Measurements from ENCODE around the gene SORCS2.

SORCS2 gene

GRCh38 chr4:7552466-7552865 lies 360.1 kb downstream of the SORCS2 start:
- no peak overlapping the region for H3K27ac ChIP-seq (ENCODE audit: low read length)
- no peak overlapping the region for H3K9ac ChIP-seq (ENCODE audit: low read length in 2 of 2)
- peaks cover 17 to 25% of the 10 kb centered on the region in 2 donors for H3K9me3 ChIP-seq (ENCODE audit: control insufficient read depth in 2 of 2, low read length in 2 of 2)
- H3K27me3 ChIP-seq (ENCODE audit: control insufficient read depth in 1 of 2, insufficient read depth in 2 of 2, low read length in 2 of 2) = no peaks in the 10 kb centered on the region
- H3K4me3 ChIP-seq (ENCODE audit: low read length in 2 of 2) = no peak overlapping the region
- H3K36me3 ChIP-seq (ENCODE audit: control insufficient read depth in 2 of 2, insufficient read depth in 2 of 2, low read length in 2 of 2) = no peaks in the 10 kb centered on the region
- H3K4me1 ChIP-seq (ENCODE audit: control insufficient read depth, insufficient read depth, low read length) = no peaks in the 10 kb centered on the region

DNA sequence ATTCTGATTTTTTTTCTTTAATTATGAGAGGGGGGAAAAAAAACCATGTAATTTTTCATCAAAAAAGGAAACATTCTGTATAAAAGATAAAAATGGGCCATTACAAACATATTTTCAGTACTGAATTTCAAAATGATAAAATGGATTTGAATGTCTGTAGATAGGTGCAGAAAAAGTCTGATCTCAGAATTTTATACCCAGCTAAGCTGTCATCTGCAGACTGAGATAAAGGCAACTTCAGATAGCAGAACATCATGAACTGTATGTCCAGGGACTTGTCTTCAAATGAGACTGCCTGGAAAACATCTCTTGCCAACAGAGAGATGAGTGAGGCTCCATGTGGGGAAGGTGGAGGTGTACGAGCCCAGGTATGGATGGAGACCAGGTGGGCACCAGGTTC lies 360.9 kb downstream of the SORCS2 start:
- no peak overlapping the region for H3K9ac ChIP-seq (ENCODE audit: low read length in 2 of 2)
- no peak overlapping the region for H3K4me3 ChIP-seq (ENCODE audit: low read length in 2 of 2)
- no peaks in the 10 kb centered on the region for H3K27me3 ChIP-seq (ENCODE audit: control insufficient read depth in 1 of 2, insufficient read depth in 2 of 2, low read length in 2 of 2)
- H3K36me3 ChIP-seq (ENCODE audit: control insufficient read depth in 2 of 2, insufficient read depth in 2 of 2, low read length in 2 of 2) = no peaks in the 10 kb centered on the region
- no peaks in the 10 kb centered on the region for H3K4me1 ChIP-seq (ENCODE audit: control insufficient read depth, insufficient read depth, low read length)
- no peak overlapping the region for H3K27ac ChIP-seq (ENCODE audit: low read length)
- H3K9me3 ChIP-seq (ENCODE audit: control insufficient read depth in 2 of 2, low read length in 2 of 2) = peaks cover 17 to 25% of the 10 kb centered on the region in 2 donors

- no peaks in the 10 kb centered on the region for H3K4me1 ChIP-seq (ENCODE audit: control insufficient read depth, insufficient read depth, low read length)
Observed at GRCh38 chr4:7554905-7555304, 362.6 kb downstream of the SORCS2 start.

DNA sequence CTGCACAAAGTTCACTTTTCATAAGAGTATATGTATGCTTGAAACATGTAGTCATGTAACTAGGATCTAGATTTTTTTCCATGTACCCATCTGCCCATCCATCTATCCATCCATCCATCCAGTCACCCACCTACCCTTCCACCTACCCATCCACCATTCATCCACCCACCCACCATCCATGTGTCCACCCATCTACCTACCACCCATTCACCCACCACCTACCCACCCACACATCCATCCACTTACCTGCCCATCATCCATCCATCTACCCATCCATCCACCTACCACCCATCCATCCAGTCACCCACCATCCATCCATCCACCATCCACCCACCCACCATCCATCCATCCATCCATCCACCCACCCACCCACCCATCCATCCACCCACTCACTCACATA lies 364.2 kb downstream of the SORCS2 start:
- no peaks in the 10 kb centered on the region for H3K36me3 ChIP-seq (ENCODE audit: control insufficient read depth in 2 of 2, insufficient read depth in 2 of 2, low read length in 2 of 2)
- peaks cover 13 to 24% of the 10 kb centered on the region in 2 donors for H3K9me3 ChIP-seq (ENCODE audit: control insufficient read depth in 2 of 2, low read length in 2 of 2)

More at GRCh38 chr4:7554905-7555304, 362.6 kb downstream of the SORCS2 start:
- Histone ChIP-seq H3K27me3 (ENCODE audit: control insufficient read depth in 1 of 2, insufficient read depth in 2 of 2, low read length in 2 of 2) (no peaks in the 10 kb centered on the region), H3K4me3 (ENCODE audit: low read length in 2 of 2) (no peak overlapping the region), H3K9ac (ENCODE audit: low read length in 2 of 2) (no peak overlapping the region), H3K27ac (ENCODE audit: low read length) (no peak overlapping the region), H3K9me3 (ENCODE audit: control insufficient read depth in 2 of 2, low read length in 2 of 2) (peaks cover 17 to 25% of the 10 kb centered on the region in 2 donors), H3K36me3 (ENCODE audit: control insufficient read depth in 2 of 2, insufficient read depth in 2 of 2, low read length in 2 of 2) (no peaks in the 10 kb centered on the region)

DNA sequence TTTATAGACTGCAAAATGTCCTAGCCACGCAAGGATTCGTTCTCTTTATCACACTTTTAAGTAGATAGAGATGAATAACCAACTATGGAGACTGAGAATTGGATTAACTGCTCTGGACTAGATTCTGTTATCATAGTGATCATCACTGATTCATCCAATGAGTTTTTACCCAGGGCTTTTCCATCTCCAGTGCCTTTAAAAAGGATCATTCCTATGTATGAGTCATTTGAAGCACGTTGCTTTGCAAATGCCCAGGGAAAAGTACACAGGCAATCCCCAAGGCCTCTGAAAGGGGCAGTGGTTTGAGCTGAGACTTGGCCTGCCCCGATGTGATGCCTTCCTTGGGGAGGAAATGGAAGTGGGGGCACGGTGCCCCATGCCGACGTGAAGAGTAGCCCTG lies 365.1 kb downstream of the SORCS2 start:
- Histone ChIP-seq H3K4me1 (ENCODE audit: control insufficient read depth, insufficient read depth, low read length) (no peaks in the 10 kb centered on the region), H3K27me3 (ENCODE audit: control insufficient read depth in 1 of 2, insufficient read depth in 2 of 2, low read length in 2 of 2) (no peaks in the 10 kb centered on the region), H3K36me3 (ENCODE audit: control insufficient read depth in 2 of 2, insufficient read depth in 2 of 2, low read length in 2 of 2) (no peaks in the 10 kb centered on the region), H3K9me3 (ENCODE audit: control insufficient read depth in 2 of 2, low read length in 2 of 2) (peaks cover 10 to 16% of the 10 kb centered on the region in 2 donors), H3K4me3 (ENCODE audit: low read length in 2 of 2) (no peak overlapping the region), H3K9ac (ENCODE audit: low read length in 2 of 2) (no peak overlapping the region), H3K27ac (ENCODE audit: low read length) (no peak overlapping the region)

More for the DNA sequence above, 364.2 kb downstream of the SORCS2 start:
- Histone ChIP-seq H3K9ac (ENCODE audit: low read length in 2 of 2) (no peak overlapping the region), H3K27ac (ENCODE audit: low read length) (no peak overlapping the region), H3K4me3 (ENCODE audit: low read length in 2 of 2) (no peak overlapping the region), H3K27me3 (ENCODE audit: control insufficient read depth in 1 of 2, insufficient read depth in 2 of 2, low read length in 2 of 2) (no peaks in the 10 kb centered on the region), H3K4me1 (ENCODE audit: control insufficient read depth, insufficient read depth, low read length) (no peaks in the 10 kb centered on the region)

DNA sequence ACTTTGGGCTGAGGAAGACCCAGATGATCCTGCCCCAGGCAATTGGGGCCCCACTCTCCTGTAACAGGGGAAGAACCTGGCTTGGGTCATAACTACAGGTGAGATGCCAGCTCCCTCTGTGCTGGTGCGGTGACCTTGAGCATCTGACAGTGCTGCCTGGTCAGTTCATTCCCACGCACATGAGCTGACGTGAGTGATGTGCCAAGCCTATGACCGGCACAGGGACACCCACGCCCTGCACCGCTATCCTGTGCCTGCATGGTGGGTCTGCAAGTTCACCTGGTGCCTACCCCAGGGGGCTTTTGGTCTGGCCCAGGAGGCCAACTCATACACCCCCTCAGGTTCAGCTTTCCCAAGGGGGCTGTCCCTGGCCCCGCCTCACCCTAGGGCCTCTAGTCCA lies 366.1 kb downstream of the SORCS2 start:
- H3K4me1 ChIP-seq (ENCODE audit: control insufficient read depth, insufficient read depth, low read length) = no peaks in the 10 kb centered on the region
- no peaks in the 10 kb centered on the region for H3K27me3 ChIP-seq (ENCODE audit: control insufficient read depth in 1 of 2, insufficient read depth in 2 of 2, low read length in 2 of 2)
- no peak overlapping the region for H3K9ac ChIP-seq (ENCODE audit: low read length in 2 of 2)
- H3K9me3 ChIP-seq (ENCODE audit: control insufficient read depth in 2 of 2, low read length in 2 of 2) = peaks cover 5 to 8% of the 10 kb centered on the region in 2 donors
- no peak overlapping the region for H3K27ac ChIP-seq (ENCODE audit: low read length)
- no peak overlapping the region for H3K4me3 ChIP-seq (ENCODE audit: low read length in 2 of 2)
- H3K36me3 ChIP-seq (ENCODE audit: control insufficient read depth in 2 of 2, insufficient read depth in 2 of 2, low read length in 2 of 2) = no peaks in the 10 kb centered on the region

DNA sequence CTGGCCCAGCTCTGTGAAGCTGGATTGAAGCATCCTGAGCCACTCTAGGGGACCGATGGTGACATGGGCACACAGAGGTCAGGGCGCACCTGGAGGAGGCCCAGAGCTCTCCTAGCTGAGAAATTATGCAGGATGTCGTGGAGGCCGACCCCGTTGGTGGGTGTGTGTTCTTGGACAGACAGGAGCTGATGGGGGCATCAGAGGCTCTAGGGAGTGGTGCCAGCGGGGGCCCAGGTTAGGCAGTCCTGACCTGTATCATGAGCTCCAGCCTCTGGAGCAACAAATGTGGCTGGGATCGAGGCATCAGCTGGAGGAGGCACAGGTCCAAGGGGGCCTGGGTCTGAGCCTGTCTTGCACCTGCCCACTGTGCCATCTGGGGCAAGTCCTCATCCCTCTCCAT lies 367.0 kb downstream of the SORCS2 start:
- no peak overlapping the region for H3K27ac ChIP-seq (ENCODE audit: low read length)
- no peaks in the 10 kb centered on the region for H3K4me1 ChIP-seq (ENCODE audit: control insufficient read depth, insufficient read depth, low read length)
- peaks cover 0 to under 1% of the 10 kb centered on the region in 2 donors for H3K9me3 ChIP-seq (ENCODE audit: control insufficient read depth in 2 of 2, low read length in 2 of 2)
- no peaks in the 10 kb centered on the region for H3K36me3 ChIP-seq (ENCODE audit: control insufficient read depth in 2 of 2, insufficient read depth in 2 of 2, low read length in 2 of 2)
- no peak overlapping the region for H3K4me3 ChIP-seq (ENCODE audit: low read length in 2 of 2)
- no peaks in the 10 kb centered on the region for H3K27me3 ChIP-seq (ENCODE audit: control insufficient read depth in 1 of 2, insufficient read depth in 2 of 2, low read length in 2 of 2)
- no peak overlapping the region for H3K9ac ChIP-seq (ENCODE audit: low read length in 2 of 2)

DNA sequence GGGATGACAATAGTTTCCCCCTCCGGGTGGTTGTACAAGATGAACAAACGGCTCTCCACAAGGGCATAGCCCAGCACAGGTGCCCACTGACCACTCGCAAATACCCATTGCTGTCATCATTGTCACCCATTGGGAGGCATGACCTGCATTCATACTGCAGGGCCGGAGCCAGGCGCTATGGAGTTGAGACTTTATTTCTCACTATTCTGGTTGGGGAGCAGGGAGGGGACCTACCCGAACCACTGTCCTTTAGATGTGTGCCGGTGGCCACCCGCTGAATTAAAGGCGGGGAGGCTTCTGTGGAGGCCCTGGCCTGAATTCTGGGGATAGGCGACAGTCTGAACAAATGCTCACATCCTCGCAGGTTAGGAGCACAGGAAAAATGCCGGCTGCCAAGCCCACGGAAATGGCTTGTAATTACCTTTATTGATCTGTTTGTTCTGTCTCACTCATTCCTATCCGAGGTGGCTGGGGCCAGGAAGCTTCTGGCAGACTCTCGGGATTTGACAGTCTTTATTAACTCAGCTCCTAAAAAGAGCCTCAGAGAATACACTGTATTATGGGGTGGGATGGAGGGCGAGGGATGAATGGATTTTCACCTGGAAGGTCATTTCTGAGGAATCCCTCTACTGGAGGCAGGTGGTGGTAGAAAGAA lies 367.5 kb downstream of the SORCS2 start:
- H3K4me1 ChIP-seq (ENCODE audit: control insufficient read depth, insufficient read depth, low read length) = no peaks in the 10 kb centered on the region
- no peak overlapping the region for H3K9ac ChIP-seq (ENCODE audit: low read length in 2 of 2)
- no peaks in the 10 kb centered on the region for H3K27me3 ChIP-seq (ENCODE audit: control insufficient read depth in 1 of 2, insufficient read depth in 2 of 2, low read length in 2 of 2)
- no peaks in the 10 kb centered on the region for H3K36me3 ChIP-seq (ENCODE audit: control insufficient read depth in 2 of 2, insufficient read depth in 2 of 2, low read length in 2 of 2)
- no peaks in the 10 kb centered on the region for H3K9me3 ChIP-seq (ENCODE audit: control insufficient read depth in 2 of 2, low read length in 2 of 2)
- no peak overlapping the region for H3K27ac ChIP-seq (ENCODE audit: low read length)
- H3K4me3 ChIP-seq (ENCODE audit: low read length in 2 of 2) = no peak overlapping the region

- no peaks in the 10 kb centered on the region for H3K36me3 ChIP-seq (ENCODE audit: control insufficient read depth in 2 of 2, insufficient read depth in 2 of 2, low read length in 2 of 2)
- H3K4me1 ChIP-seq (ENCODE audit: control insufficient read depth, insufficient read depth, low read length) = no peaks in the 10 kb centered on the region
- no peaks in the 10 kb centered on the region for H3K27me3 ChIP-seq (ENCODE audit: control insufficient read depth in 1 of 2, insufficient read depth in 2 of 2, low read length in 2 of 2)
- no peak overlapping the region for H3K27ac ChIP-seq (ENCODE audit: low read length)
- no peaks in the 10 kb centered on the region for H3K9me3 ChIP-seq (ENCODE audit: control insufficient read depth in 2 of 2, low read length in 2 of 2)
- H3K4me3 ChIP-seq (ENCODE audit: low read length in 2 of 2) = no peak overlapping the region
- no peak overlapping the region for H3K9ac ChIP-seq (ENCODE audit: low read length in 2 of 2)
Observed at GRCh38 chr4:7561557-7561956, 369.2 kb downstream of the SORCS2 start.

DNA sequence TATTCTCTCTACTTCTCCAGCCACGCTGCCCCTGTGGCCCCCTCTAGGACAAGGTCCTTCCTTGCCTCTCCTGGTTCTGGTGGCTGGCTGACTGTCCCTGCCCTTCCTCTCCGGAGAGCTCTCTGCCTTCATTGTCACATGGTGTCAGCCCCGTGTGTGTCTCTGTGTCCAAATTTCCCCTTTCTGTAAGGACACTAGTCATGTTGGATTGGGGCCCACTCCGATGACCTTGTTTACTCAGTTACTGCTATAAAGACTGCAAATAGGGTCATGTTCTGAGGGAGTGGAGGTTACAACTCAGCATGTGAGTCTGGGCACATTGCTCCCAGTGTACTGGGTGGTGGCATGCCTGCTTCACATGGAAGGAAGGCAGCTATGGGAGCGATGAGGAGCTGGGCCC lies 371.9 kb downstream of the SORCS2 start:
- H3K27ac ChIP-seq (ENCODE audit: low read length) = no peak overlapping the region
- no peak overlapping the region for H3K4me3 ChIP-seq (ENCODE audit: low read length in 2 of 2)

DNA sequence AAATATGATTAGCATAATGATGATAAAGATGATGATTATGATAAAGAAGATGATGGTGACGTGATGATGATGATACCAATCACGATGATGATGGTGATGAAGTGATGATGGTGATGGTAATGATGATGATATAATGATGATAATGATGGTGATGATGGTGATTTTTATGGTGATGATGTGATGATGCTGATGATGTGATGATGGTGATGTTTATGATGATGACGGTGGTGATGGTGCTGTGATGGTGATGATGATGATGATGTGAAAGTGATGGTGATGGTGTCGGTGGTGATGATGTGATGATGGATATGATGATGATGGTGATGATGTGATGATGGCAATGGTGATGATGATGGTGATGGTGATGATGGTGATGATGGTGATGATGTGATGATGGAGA lies 373.1 kb downstream of the SORCS2 start:
- no peak overlapping the region for H3K27ac ChIP-seq (ENCODE audit: low read length)
- H3K27me3 ChIP-seq (ENCODE audit: control insufficient read depth in 1 of 2, insufficient read depth in 2 of 2, low read length in 2 of 2) = no peaks in the 10 kb centered on the region
- H3K4me1 ChIP-seq (ENCODE audit: control insufficient read depth, insufficient read depth, low read length) = no peaks in the 10 kb centered on the region

More for the DNA sequence above, 371.9 kb downstream of the SORCS2 start:
- H3K36me3 ChIP-seq (ENCODE audit: control insufficient read depth in 2 of 2, insufficient read depth in 2 of 2, low read length in 2 of 2) = no peaks in the 10 kb centered on the region
- H3K9me3 ChIP-seq (ENCODE audit: control insufficient read depth in 2 of 2, low read length in 2 of 2) = no peaks in the 10 kb centered on the region
- H3K4me1 ChIP-seq (ENCODE audit: control insufficient read depth, insufficient read depth, low read length) = no peaks in the 10 kb centered on the region
- no peak overlapping the region for H3K9ac ChIP-seq (ENCODE audit: low read length in 2 of 2)
- H3K27me3 ChIP-seq (ENCODE audit: control insufficient read depth in 1 of 2, insufficient read depth in 2 of 2, low read length in 2 of 2) = no peaks in the 10 kb centered on the region

More for the DNA sequence above, 373.1 kb downstream of the SORCS2 start:
- no peak overlapping the region for H3K4me3 ChIP-seq (ENCODE audit: low read length in 2 of 2)
- no peaks in the 10 kb centered on the region for H3K36me3 ChIP-seq (ENCODE audit: control insufficient read depth in 2 of 2, insufficient read depth in 2 of 2, low read length in 2 of 2)
- no peaks in the 10 kb centered on the region for H3K9me3 ChIP-seq (ENCODE audit: control insufficient read depth in 2 of 2, low read length in 2 of 2)
- no peak overlapping the region for H3K9ac ChIP-seq (ENCODE audit: low read length in 2 of 2)

All from stomach smooth muscle (tissue), 2 donors.